GM12891 (cell line): ENCODE data around the gene ROBO1.

Experiments used
- POLR2A ChIP-seq: IDR thresholded peaks from 2 replicates; pipeline ENCODE4 v1.6.1; 2011; ENCODE audit warnings: low read depth, low read length, control low read depth
- POLR2AphosphoS5 ChIP-seq: IDR thresholded peaks from 2 replicates; pipeline ENCODE4 v1.6.1; 2011; ENCODE audit warnings: low read depth, low read length, control low read depth
- SPI1 ChIP-seq: IDR thresholded peaks from 2 replicates; pipeline ENCODE4 v1.6.1; 2011; ENCODE audit warnings: low read depth, low read length, control low read depth
- TAF1 ChIP-seq: IDR thresholded peaks from 2 replicates; pipeline ENCODE4 v1.6.1; 2011; ENCODE audit warnings: low read depth, low read length, control low read depth

- TF ChIP-seq POLR2A: no peak
- no peak for TF ChIP-seq POLR2AphosphoS5
- TF ChIP-seq TAF1: no peak
- TF ChIP-seq SPI1: no peak
Measured at GRCh38 chr3:79012530-79012913, 755.3 kb downstream of the ROBO1 start.
